Fibroblast of the aortic adventitia (primary cell): ENCODE measurements around the gene ZNF775. TPM values are rescaled to one million over a fixed set of nuclear protein-coding genes. Genes with fewer than 3 reads are reported as not detected.
A peak's percentile ranks its signal among the peaks of the same experiment; 100 is the strongest.

Source experiments
- DNase-seq: peaks from one replicate; pipeline ENCODE4 v3.0.0-alpha.2; 2010; ENCODE audit warnings: low read depth
- H3K4me3 ChIP-seq: 2 replicates; pipeline ENCODE4 v1.5.1; 2011; ENCODE audit warnings: low read depth, mild to moderate bottlenecking, control low read depth, low read length, moderate library complexity
- CTCF ChIP-seq: IDR thresholded peaks from 2 replicates; pipeline ENCODE4 v1.5.1; 2011; ENCODE audit warnings: mild to moderate bottlenecking, low read length, control low read depth, inconsistent platforms; ENCODE audit not compliant: insufficient read depth
- total RNA-seq: library from RNA; depleted of rRNA; stranded (reverse); fragments of >200 nt; gene quantifications from 2 replicates; pipeline ENCODE4 v1.2.3, GENCODE V29; 2012; ENCODE audit warnings: low replicate concordance

The ZNF775 gene
- total RNA-seq, 1 donor = 2.8 TPM

- no peak for TF ChIP-seq CTCF
- DNase-seq = no peak
- H3K4me3 ChIP-seq = no peak overlapping the region
These were observed 38.1 kb downstream of the ZNF775 start for GRCh38 chr7:150417239-150417638.

- no peak overlapping the region for H3K4me3 ChIP-seq
- no peak for DNase-seq
- TF ChIP-seq CTCF = no peak
These were observed 38.7 kb downstream of the ZNF775 start for GRCh38 chr7:150417863-150418262.

- H3K4me3 ChIP-seq = no peak overlapping the region
- TF ChIP-seq CTCF = no peak
- no peak for DNase-seq
These were observed 41.1 kb downstream of the ZNF775 start for GRCh38 chr7:150420242-150420641.

GRCh38 chr7:150420987-150421674 lies 42.0 kb downstream of the ZNF775 start:
- DNase-seq = peak; percentile 78
- no peak overlapping the region for H3K4me3 ChIP-seq
- TF ChIP-seq CTCF = peak; percentile 86

DNA sequence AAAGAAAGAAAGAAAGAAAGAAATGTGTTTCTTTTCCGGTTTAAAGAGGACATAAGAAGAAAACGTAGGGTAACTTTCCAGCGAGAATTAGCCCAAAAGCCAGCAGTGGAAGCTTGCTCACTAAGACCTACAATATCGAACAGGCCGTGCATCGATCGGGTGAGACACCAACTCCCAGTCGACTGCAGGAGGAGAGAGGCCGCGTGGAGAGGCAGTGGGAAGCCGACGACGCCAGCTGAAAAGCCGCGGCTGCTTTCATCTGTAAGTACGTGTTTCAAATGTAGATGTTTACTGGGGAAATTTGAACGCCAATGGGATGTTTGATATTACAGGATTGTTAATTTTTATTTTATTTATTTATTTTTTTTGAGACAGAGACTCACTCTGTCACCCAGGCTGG lies 42.7 kb downstream of the ZNF775 start:
- H3K4me3 ChIP-seq = no peak overlapping the region
- DNase-seq = no peak
- no peak for TF ChIP-seq CTCF

- no peak for TF ChIP-seq CTCF
- DNase-seq = no peak
- H3K4me3 ChIP-seq = no peak overlapping the region
These were observed 46.5 kb downstream of the ZNF775 start for GRCh38 chr7:150425670-150426069.
